Esophagus muscularis mucosa (tissue), 3 donors: ENCODE results near the gene SLFN11.

Experiments used
- CTCF ChIP-seq, 3 experiments: fragments of 200-600 bp in 2 of 3; fragments of 450-650 bp in 1 of 3; sonication (generic) in 2 of 3; IDR thresholded peaks; one replicate each; pipeline ENCODE4 v1.5.1; 2017 to 2019; ENCODE audit warnings: antibody characterized with exemption in 3 of 3, mild to moderate bottlenecking in 2 of 3, moderate library complexity in 1 of 3
- POLR2A ChIP-seq: fragments of 450-650 bp; IDR thresholded peaks from one replicate; pipeline ENCODE4 v1.6.1; 2017; ENCODE audit warnings: antibody characterized with exemption, moderate library complexity, mild to moderate bottlenecking, low read depth
- POLR2AphosphoS5 ChIP-seq, 2 donors: sonication (generic); formaldehyde crosslinking; IDR thresholded peaks; one replicate each; pipeline ENCODE4 v1.6.1; 2017; ENCODE audit warnings: antibody characterized with exemption in 2 of 2

GRCh38 chr17:35312346-35312745, 61.1 kb downstream of the SLFN11 start:
- TF ChIP-seq POLR2AphosphoS5 (IDR thresholded peaks at IDR 0.05) (no peak), CTCF (IDR thresholded peaks at IDR 0.05) (no peak), POLR2A (no peak)
